NCI-H2227 (cell line): ENCODE data around the gene CTNNA2.
"Not testable (repeated sequence)": the region's sequence is repeated elsewhere in the genome, so short reads cannot be mapped to it uniquely, and the experiment has no call there.

ENCODE experiments used
- DNase-seq: peaks from one replicate; lab custom pipeline; 2025; ENCODE audit not compliant: unreplicated experiment; lab: John Stamatoyannopoulos, UW

CTNNA2 gene

DNA sequence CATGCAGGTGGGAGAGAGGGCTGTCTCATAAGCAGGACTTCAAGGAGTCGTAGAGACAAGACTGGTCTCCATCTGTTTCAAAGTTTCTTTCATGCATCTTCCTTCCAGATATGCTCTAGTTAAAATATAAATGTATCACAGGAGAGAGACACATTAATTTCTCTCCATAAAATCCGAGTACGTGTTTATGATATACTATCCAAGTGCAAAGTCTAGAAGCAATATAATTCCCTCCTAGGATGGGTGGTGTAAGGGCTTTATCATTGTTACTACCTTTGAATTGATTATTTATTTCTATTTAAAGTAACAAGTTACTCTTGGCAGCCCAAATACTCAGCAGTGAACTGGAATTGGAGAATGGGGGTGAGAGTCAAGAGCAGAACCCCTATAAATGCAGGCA lies 619.4 kb downstream of the CTNNA2 start:
- no peak for DNase-seq

DNA sequence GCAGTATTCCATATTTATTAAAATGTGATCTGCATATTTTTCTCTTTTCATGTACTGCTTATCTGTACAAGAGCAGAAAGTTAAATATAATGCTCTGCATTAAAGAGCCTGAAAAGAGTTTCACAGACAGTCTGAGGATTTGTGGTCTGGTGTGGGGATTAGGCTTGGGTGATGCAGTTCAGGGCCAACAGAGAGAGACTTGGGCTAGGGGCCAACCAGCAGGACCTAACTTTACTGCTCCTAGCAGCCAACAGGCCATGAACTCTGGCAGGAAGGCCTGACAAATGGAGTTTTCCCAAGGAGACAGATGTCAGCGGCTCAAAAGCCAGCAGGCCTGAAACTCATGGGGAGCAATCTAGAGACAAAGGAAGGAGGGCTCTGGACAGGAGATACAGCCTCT lies 622.1 kb downstream of the CTNNA2 start:
- DNase-seq, result no peak

DNA sequence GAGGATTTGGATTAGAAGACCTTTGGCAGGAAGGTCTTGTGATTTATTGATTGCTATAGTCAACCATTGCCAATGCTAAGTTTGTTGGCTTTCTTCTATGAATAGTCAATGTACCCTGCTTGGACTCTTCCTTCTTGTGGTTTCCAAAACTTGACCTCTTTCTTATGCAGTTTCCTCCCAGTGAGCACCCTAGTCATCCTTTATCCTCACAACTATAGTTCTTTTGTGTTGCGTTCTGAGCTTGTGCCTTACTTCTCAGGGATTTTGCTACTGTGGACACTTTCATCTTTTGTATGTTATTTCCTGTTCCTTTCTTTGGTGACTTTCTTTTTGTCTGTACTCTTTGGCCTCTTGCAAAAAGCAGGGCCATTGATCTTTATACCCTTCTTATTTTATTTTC lies 623.5 kb downstream of the CTNNA2 start:
- no peak for DNase-seq

DNA sequence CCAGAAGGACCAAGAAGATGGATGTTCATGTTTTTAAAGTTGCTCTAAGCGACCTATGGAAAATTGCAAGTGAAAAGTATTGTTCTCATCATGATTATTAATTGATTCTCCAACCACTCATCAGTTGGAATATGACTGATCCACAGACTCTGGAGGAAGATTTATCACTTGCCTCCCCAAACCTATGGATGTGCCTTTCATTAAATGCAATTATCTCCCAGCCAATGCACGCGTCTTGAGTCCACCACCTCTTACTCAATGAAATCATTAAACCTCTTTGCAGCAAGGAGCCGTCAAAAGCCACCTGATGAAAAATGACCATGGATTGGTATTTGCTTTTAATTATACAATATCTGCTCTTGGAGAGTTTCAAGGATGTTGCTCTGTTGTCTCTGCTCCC lies 626.1 kb downstream of the CTNNA2 start:
- DNase-seq, result no peak

DNA sequence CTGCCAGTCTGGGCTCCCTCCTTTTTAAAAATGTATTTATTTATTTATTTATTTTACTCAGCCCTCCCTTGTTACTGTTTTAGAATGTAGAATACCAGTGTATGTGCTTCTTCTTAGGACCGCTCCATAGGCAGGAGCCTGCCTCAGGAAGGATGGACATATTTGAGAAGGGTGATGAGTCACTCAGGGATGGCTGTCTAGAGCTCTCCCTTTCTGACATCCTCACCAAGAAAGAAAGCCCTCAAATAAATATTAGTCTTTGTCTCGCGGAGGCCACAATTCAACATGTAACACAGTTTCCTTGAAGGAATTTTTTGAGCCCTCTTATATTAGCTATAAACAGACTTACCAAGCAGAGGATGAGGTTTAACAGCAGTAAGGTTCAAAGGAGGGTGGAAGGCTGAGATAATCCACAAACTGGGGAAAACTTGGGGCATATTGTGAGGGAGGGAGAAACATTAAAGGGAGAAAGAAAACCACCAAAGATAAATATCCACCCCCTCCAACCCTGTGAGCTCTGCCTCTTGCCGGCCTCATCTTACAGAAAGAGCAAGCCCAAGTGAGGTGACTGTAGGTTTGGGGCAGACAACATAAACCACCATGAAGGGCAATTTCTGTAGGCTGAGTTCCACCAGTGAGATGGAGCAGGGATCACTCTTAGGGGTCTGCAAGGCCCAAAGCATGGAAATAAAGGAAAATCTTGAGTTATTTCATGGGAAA lies 628.3 kb downstream of the CTNNA2 start:
- DNase-seq, result no peak

- DNase-seq, result no peak
Measured at GRCh38 chr2:80145499-80145898, 632.6 kb downstream of the CTNNA2 start.

- not testable (repeated sequence) for DNase-seq
Measured at GRCh38 chr2:80146757-80147156, 633.9 kb downstream of the CTNNA2 start.

DNA sequence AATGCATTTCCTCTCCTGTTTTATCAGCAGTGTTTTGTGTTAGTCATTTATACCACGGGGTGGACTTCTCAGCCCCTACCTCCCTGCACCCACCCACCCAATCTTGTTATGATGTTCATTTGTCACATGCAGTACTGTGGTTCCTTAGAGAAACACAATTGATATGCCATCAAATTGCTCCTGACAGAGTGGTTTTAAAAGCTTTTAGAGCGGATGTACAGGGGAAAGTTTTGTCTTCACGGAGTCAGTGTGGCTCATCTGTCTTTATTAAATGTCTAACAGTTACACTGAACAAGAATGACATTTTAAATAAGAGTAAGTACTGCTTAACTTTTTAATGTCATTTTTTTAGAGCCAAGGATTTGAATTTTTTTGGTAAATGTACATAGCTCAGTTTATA lies 634.8 kb downstream of the CTNNA2 start:
- no peak for DNase-seq

DNA sequence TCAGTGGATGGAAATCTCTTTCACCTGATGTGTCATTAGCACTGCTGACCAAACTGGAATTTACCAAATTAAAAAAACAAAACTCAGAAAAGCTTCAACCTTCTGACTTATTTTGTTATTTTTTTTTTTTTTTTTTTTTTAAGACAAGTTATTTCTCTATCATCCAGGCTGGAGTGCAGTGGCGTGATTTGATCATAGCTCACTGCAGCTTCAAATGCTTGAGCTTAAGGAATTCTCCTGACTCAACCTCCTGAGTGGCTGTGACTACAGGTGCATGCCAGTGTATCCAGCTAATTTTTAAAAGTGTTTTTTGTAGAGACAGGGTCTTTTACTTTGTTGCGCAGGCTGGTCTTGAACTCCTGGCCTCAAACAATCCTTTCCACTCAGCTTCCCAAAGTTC lies 636.1 kb downstream of the CTNNA2 start:
- no peak for DNase-seq

- no peak for DNase-seq
Measured at GRCh38 chr2:80149991-80150390, 637.1 kb downstream of the CTNNA2 start.

DNA sequence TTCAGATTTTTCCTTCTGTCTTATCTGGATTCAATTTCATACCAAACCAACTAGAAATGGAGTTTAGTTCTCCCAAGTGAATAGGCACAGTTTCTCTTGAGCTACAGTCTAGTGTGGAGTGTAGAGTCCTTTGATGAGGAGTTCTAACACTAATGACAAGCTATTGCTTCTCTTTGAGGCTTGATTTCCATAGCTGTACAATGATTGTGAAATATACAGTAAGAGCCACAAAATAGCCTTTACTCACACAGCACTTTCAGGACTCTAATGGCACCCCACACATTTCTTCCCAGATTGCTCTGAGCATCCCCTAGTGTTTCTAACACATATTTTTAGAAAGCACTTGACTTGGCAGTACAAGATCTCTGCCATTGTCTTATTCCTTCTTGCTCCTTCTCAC lies 638.4 kb downstream of the CTNNA2 start:
- no peak for DNase-seq

- no peak for DNase-seq
Measured at GRCh38 chr2:80151651-80152050, 638.8 kb downstream of the CTNNA2 start.

DNA sequence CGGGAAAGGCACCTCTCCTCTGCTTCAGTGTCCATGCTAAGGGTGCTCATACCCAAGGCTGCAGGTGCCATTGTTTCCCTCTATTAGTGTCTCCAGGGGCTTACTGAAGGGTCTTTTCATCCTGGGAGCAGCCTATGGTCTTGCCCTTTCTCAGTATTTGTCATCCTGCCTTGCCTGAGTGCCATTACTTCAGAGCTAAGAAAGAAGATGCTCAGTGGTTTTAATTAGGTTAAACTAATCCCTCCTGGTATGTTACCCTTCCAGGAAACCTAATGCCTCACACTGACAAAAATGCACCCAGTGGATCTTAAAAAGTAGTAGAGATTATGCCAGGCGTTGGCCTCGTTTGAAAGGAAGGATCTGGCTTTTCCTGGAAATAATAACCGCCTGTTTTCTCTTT lies 640.3 kb downstream of the CTNNA2 start:
- DNase-seq, result no peak

DNA sequence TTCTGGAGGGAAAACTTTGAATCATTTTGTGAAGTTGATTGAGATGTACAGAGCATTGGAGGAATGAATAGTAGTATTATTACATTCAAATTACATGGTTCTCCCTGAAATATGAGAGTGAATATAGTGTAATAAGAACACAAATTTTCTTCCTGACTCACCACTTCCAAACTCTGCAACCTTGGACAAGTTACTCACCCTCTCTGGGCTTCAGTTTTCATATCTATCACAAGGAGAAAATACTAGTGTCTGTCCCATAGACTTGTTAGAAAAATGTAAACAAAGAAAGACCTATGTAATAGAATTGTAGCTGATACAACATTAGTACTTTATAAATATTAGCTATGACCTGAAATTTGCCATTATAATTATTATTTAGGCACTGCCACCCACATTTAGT lies 640.9 kb downstream of the CTNNA2 start:
- DNase-seq, result no peak

GRCh38 chr2:80154231-80154915 lies 641.5 kb downstream of the CTNNA2 start:
- no peak for DNase-seq

DNA sequence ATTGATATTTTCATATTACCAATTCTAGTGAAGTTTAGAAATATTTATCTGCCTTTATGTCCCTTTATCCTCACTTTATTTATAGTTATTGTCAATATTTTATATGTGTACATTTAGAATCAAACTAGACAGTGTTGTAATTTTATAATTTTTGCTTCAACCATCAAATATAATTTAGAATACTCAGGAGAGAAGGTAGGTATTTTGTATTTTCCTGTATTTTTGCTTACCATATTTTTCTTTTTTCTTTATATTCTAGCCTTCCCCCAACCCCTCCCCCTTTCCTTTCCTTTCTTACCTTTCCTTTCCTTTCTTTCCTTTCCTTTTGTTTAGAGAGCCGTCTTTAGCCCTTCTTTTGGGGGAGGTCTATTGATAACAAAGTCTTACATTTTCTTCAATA lies 651.5 kb downstream of the CTNNA2 start:
- DNase-seq, result no peak

DNA sequence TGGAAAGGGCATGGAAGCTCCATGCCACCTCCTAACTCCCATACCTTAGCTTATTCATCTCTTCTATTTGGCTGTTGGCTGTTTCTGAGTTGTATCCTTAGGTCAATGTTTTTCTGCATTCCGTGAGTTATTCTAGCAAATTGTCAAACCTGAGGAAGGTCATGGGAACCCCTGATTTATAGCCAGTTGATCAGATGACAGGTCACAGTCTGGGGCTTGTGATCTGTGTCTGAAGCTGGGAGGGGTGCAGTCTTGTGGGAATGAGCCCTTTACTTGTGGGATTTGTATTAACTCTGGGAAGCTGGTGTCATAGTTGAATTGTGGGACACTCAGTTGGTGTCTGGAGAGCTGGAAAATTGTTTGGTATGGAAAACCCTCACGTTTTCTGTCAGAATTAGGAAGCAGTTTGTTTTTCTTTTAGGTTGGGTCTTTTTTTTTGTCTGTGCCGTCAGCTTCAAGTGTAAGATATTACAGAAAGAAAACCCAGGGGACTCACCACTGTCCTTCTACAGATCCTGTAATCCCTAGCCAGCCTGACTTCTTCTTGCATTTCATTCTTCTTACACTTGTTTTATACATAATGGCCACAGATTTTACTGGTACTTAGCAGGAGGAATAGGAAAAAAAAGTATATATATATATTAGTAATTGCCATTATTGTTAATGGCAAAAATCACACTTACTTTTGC lies 653.8 kb downstream of the CTNNA2 start:
- DNase-seq, result no peak

- DNase-seq, result no peak
Measured at GRCh38 chr2:80167284-80167808, 654.5 kb downstream of the CTNNA2 start.

DNA sequence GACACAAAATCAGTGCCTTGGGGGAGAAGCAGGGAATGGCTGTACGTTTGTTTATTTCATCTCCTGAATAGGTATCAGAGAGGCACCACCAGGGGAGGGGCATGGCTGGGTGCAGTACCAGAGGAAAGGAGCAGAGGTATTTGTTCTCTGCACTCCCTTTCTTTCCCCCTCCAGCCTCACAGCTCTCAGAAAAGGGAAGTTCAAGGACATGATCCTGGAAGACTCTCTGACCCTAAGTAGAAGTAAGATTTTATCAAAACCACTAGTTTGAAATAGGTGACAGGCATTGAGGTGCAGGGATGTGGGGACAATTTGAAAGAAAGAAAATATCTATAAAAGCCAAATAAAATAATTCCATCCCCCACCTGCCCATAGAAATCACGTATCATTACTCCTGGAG lies 655.2 kb downstream of the CTNNA2 start:
- DNase-seq, result no peak

DNA sequence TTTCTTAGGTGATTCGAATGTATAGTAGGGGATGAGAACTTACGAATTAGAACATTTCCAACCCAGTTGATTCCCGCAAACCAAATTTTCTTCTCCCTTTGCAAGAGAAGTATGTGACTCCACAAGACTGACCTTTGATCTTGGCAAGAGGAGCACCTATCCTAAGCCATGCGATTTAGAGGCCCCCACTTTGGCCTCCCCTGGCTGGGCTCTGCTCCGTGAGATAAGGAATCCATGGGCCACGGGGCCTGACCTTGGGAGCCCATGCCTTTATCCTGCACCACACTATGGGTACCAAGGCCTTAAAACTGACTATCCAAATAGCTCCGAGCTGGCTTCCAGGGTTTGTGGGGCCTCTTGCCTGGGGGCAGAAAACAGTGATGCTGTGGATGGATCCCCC lies 656.0 kb downstream of the CTNNA2 start:
- no peak for DNase-seq

DNA sequence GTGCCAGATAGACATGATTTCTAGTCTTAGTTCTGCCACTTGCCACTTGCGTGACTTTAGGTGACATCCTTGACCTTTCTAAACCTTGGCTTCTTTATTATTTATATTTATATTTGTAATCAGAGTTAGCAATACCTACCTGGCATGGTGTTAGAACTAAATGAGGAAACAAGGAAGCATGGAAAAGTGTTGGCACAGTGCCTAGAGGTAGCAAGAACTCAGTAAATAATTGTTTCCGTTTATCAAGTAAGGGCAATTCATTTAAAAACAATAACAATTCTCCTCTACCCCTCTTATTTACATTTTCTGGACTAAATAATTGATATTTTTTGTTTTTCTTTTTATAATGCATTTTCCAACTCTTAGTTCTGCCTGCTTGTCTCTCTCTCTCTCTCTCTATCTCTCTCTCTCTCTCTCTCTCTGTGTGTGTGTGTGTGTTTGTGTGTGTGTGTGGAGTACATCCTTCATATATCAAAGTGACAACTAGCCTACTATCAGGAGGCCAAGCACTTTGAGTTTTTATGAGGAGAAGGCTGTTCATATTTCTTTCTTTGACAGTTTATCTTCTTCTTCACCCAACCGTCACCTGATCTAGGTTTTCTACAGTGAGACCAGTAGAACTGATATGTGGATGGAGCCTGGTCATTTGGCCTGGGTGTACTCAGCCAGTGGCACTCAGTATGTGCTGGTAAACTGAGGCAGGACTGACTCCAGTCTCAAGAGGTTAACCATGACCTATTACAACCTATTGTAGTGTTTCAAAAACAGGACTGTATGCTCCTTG lies 657.2 kb downstream of the CTNNA2 start:
- no peak for DNase-seq
